Measurements from ENCODE around the gene TBC1D23. TPM values are rescaled to one million over a fixed set of nuclear protein-coding genes. Genes with fewer than 3 reads are reported as not detected.

Gene TBC1D23
- total RNA-seq, 1 experiment from 2014 or later = 34.8 TPM

DNA sequence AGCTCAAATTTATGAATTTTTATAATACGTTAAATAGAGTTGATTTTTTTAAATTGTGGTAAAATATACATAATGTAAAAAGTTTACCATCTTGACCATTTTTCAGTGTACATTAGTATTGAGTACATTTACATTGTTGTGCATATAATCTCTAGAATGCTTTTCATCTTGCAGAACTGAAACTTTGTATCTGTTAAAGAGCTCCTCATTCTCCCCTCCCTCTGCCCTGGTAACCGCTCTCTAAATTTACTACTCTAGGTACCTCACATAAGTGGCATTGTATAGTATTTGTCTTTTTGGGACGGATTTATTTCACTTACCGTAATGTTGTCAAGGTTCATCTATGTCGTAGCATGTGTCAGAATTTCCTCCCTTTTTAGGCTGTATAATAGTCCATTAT is 13.6 kb downstream of the TBC1D23 start:
- Mint-ChIP-seq H3K4me1 (ENCODE audit: insufficient read depth, unreplicated experiment) (peaks cover 18% of the 10 kb centered on the region), H3K27ac (ENCODE audit: low read depth, unreplicated experiment) (no peak overlapping the region), H3K27me3 (ENCODE audit: insufficient read depth, unreplicated experiment) (no peaks in the 10 kb centered on the region), H3K9me3 (ENCODE audit: unreplicated experiment) (no peaks in the 10 kb centered on the region), H3K4me3 (ENCODE audit: unreplicated experiment) (no peak overlapping the region), H3K36me3 (ENCODE audit: insufficient read depth, unreplicated experiment) (no peaks in the 10 kb centered on the region)
- no peak for DNase-seq (ENCODE audit: unreplicated experiment)
- intact Hi-C loops (cut with micrococcal nuclease) = no loop called here
- TF ChIP-seq, protein P1, sequence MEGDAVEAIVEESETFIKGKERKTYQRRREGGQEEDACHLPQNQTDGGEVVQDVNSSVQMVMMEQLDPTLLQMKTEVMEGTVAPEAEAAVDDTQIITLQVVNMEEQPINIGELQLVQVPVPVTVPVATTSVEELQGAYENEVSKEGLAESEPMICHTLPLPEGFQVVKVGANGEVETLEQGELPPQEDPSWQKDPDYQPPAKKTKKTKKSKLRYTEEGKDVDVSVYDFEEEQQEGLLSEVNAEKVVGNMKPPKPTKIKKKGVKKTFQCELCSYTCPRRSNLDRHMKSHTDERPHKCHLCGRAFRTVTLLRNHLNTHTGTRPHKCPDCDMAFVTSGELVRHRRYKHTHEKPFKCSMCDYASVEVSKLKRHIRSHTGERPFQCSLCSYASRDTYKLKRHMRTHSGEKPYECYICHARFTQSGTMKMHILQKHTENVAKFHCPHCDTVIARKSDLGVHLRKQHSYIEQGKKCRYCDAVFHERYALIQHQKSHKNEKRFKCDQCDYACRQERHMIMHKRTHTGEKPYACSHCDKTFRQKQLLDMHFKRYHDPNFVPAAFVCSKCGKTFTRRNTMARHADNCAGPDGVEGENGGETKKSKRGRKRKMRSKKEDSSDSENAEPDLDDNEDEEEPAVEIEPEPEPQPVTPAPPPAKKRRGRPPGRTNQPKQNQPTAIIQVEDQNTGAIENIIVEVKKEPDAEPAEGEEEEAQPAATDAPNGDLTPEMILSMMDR (IDR thresholded peaks at IDR 0.05; ENCODE audit: unreplicated experiment) = no peak
- ChIA-PET POLR2A (no interaction called here), CTCF (interaction anchor here (0.6 kb wide), 1 partner anchor 127 kb away, joined by 3 read pairs; the partner anchor contains the start of gene LNP1)
- no TSS peak for BruUV-seq (replicated peaks)

GRCh38 chr3:100277255-100277800 is 16.5 kb downstream of the TBC1D23 start:
- H3K36me3 Mint-ChIP-seq (ENCODE audit: insufficient read depth, unreplicated experiment) = peaks cover 12% of the 10 kb centered on the region
- no peak overlapping the region for H3K27ac Mint-ChIP-seq (ENCODE audit: low read depth, unreplicated experiment)
- no TSS peak for BruUV-seq (replicated peaks)
- DNase-seq (ENCODE audit: unreplicated experiment) = no peak
- intact Hi-C loops (cut with micrococcal nuclease) = no loop called here
- no peak overlapping the region for H3K4me3 Mint-ChIP-seq (ENCODE audit: unreplicated experiment)
- ChIA-PET POLR2A (interaction anchor here (0.7 to 1.3 kb wide), 2 partner anchors 16 to 160 kb away, joined by 4 read pairs; partner anchors contain the start of gene TBC1D23), CTCF (interaction anchor here (0.6 to 1.4 kb wide), 3 partner anchors 11 to 397 kb away, joined by 3 to 4 read pairs (median 4); no protein-coding TSS in a partner anchor)
- TF ChIP-seq, protein P1 (IDR thresholded peaks at IDR 0.05; ENCODE audit: unreplicated experiment) = no peak
- no peaks in the 10 kb centered on the region for H3K9me3 Mint-ChIP-seq (ENCODE audit: unreplicated experiment)
- peaks cover 5% of the 10 kb centered on the region for H3K4me1 Mint-ChIP-seq (ENCODE audit: insufficient read depth, unreplicated experiment)
- no peaks in the 10 kb centered on the region for H3K27me3 Mint-ChIP-seq (ENCODE audit: insufficient read depth, unreplicated experiment)

GRCh38 chr3:100278910-100279309 is 18.1 kb downstream of the TBC1D23 start:
- no peak for DNase-seq (ENCODE audit: unreplicated experiment)
- H3K4me1 Mint-ChIP-seq (ENCODE audit: insufficient read depth, unreplicated experiment) = no peaks in the 10 kb centered on the region
- no TSS peak for BruUV-seq (replicated peaks)
- no peaks in the 10 kb centered on the region for H3K27me3 Mint-ChIP-seq (ENCODE audit: insufficient read depth, unreplicated experiment)
- TF ChIP-seq, protein P1 (IDR thresholded peaks at IDR 0.05; ENCODE audit: unreplicated experiment) = no peak
- no peak overlapping the region for H3K27ac Mint-ChIP-seq (ENCODE audit: low read depth, unreplicated experiment)
- H3K9me3 Mint-ChIP-seq (ENCODE audit: unreplicated experiment) = no peaks in the 10 kb centered on the region
- intact Hi-C loops (cut with micrococcal nuclease) = no loop called here
- ChIA-PET CTCF (interaction anchor here (0.5 kb wide), 1 partner anchor 447 kb away, joined by 4 read pairs; no protein-coding TSS in a partner anchor), POLR2A (no interaction called here)
- peaks cover 20% of the 10 kb centered on the region for H3K36me3 Mint-ChIP-seq (ENCODE audit: insufficient read depth, unreplicated experiment)
- H3K4me3 Mint-ChIP-seq (ENCODE audit: unreplicated experiment) = no peak overlapping the region

DNA sequence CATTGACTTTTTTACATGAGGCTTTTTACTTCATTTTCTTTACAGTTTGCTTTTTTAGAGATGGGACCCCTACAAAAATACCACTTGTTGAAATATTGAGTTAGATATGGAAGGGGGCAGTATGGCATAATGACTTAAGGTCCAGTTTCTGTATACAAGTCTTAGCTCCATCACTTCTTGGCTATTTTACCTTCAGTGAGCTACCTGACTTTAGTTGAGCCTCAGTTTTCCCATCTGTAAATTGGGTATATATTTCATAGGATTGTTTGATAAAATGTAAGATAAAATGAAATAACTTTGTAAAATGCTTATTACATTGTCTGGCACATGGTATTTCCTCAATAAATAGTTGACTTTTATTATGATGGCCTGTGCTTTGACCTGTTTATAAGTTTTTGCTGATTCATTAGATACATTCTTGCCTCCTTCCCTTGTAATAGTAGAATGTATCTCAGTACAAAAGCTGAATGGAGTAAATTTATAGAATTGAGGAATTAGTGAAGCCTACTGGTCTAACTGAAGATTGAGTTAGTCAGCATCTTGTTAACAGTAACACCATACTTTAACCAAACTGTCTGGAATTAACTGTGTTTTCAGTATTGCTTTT is 27.6 kb downstream of the TBC1D23 start:
- no peaks in the 10 kb centered on the region for H3K27me3 Mint-ChIP-seq (ENCODE audit: insufficient read depth, unreplicated experiment)
- CTCF ChIA-PET = interaction anchor here (0.6 to 1.1 kb wide), 5 partner anchors 11 to 457 kb away, joined by 3 to 4 read pairs (median 3); no protein-coding TSS in a partner anchor
- H3K36me3 Mint-ChIP-seq (ENCODE audit: insufficient read depth, unreplicated experiment) = peaks cover 38% of the 10 kb centered on the region
- H3K9me3 Mint-ChIP-seq (ENCODE audit: unreplicated experiment) = no peaks in the 10 kb centered on the region
- BruUV-seq (replicated peaks) = no TSS peak
- intact Hi-C loops (cut with micrococcal nuclease) = no loop called here
- POLR2A ChIA-PET = no interaction called here
- TF ChIP-seq, protein P1 (IDR thresholded peaks at IDR 0.05; ENCODE audit: unreplicated experiment) = no peak
- no peak for DNase-seq (ENCODE audit: unreplicated experiment)
- H3K27ac Mint-ChIP-seq (ENCODE audit: low read depth, unreplicated experiment) = no peak overlapping the region
- no peaks in the 10 kb centered on the region for H3K4me1 Mint-ChIP-seq (ENCODE audit: insufficient read depth, unreplicated experiment)
- H3K4me3 Mint-ChIP-seq (ENCODE audit: unreplicated experiment) = no peak overlapping the region

Measured in MCF 10A (cell line).